BE2C (cell line): ENCODE measurements around the gene GZMM.
"Not testable (repeated sequence)": the region's sequence is repeated elsewhere in the genome, so short reads cannot be mapped to it uniquely, and the experiment has no call there.

Experiments used
- DNase-seq: peaks from one replicate; pipeline ENCODE4 v3.0.0-alpha.2; 2020
- H3K27me3 ChIP-seq: fragments of 250-450 bp; sonication (Bioruptor Pico); 2 replicates; pipeline ENCODE4 v1.5.1; 2020; ENCODE audit warnings: mild to moderate bottlenecking
- H3K36me3 ChIP-seq: fragments of 250-450 bp; sonication (Bioruptor Pico); 2 replicates; pipeline ENCODE4 v1.5.1; 2020; ENCODE audit warnings: mild to moderate bottlenecking
- H3K4me1 ChIP-seq: fragments of 250-450 bp; sonication (Bioruptor Pico); 2 replicates; pipeline ENCODE4 v1.5.1; 2020
- H3K4me3 ChIP-seq: 2 replicates; pipeline ENCODE4 v1.5.1; 2011; ENCODE audit warnings: low read depth, low read length
- H3K9me3 ChIP-seq: fragments of 250-450 bp; sonication (Bioruptor Pico); 2 replicates; pipeline ENCODE4 v1.5.1; 2020
- CTCF ChIP-seq: IDR thresholded peaks from 2 replicates; pipeline ENCODE4 v1.5.1; 2012; ENCODE audit warnings: mild to moderate bottlenecking, low read depth, low read length

Gene GZMM

GRCh38 chr19:582497-583197 is 38.8 kb downstream of the GZMM start:
- DNase-seq: no peak
- TF ChIP-seq CTCF: no peak
- Histone ChIP-seq H3K27me3 (no peaks in the 10 kb centered on the region), H3K4me3 (no peak overlapping the region), H3K9me3 (no peaks in the 10 kb centered on the region), H3K36me3 (peaks cover 46% of the 10 kb centered on the region), H3K4me1 (no peaks in the 10 kb centered on the region)

GRCh38 chr19:583198-583967 is 39.5 kb downstream of the GZMM start:
- no peak for DNase-seq
- H3K36me3 ChIP-seq: peaks cover 39% of the 10 kb centered on the region
- H3K4me3 ChIP-seq: no peak overlapping the region
- TF ChIP-seq CTCF: no peak
- H3K4me1 ChIP-seq: peaks cover 2% of the 10 kb centered on the region
- H3K27me3 ChIP-seq: no peaks in the 10 kb centered on the region
- H3K9me3 ChIP-seq: no peaks in the 10 kb centered on the region

GRCh38 chr19:583968-584239 is 40.1 kb downstream of the GZMM start:
- no peak for TF ChIP-seq CTCF
- Histone ChIP-seq H3K27me3 (no peaks in the 10 kb centered on the region), H3K9me3 (no peaks in the 10 kb centered on the region), H3K36me3 (peaks cover 38% of the 10 kb centered on the region), H3K4me3 (no peak overlapping the region), H3K4me1 (peaks cover 7% of the 10 kb centered on the region)
- DNase-seq: no peak

GRCh38 chr19:584240-585001 is 40.6 kb downstream of the GZMM start:
- Histone ChIP-seq H3K4me1 (peaks cover 12% of the 10 kb centered on the region), H3K9me3 (no peaks in the 10 kb centered on the region), H3K36me3 (peaks cover 33% of the 10 kb centered on the region), H3K4me3 (no peak overlapping the region), H3K27me3 (no peaks in the 10 kb centered on the region)
- DNase-seq: peak; percentile 89
- peak; percentile 93 for TF ChIP-seq CTCF

GRCh38 chr19:585146-585545 is 41.3 kb downstream of the GZMM start:
- not testable (repeated sequence) for DNase-seq, H3K9me3 ChIP-seq
- H3K4me1 ChIP-seq: peaks cover 12% of the 10 kb centered on the region

GRCh38 chr19:585551-586110 is 41.8 kb downstream of the GZMM start:
- H3K36me3 ChIP-seq: peaks cover 22% of the 10 kb centered on the region
- H3K4me3 ChIP-seq: no peak overlapping the region
- H3K27me3 ChIP-seq: no peaks in the 10 kb centered on the region
- DNase-seq: no peak
- peaks cover 12% of the 10 kb centered on the region for H3K4me1 ChIP-seq
- no peak for TF ChIP-seq CTCF
- H3K9me3 ChIP-seq: no peaks in the 10 kb centered on the region

More at GRCh38 chr19:585146-585545, 41.3 kb downstream of the GZMM start:
- not testable (repeated sequence) for H3K27me3 ChIP-seq, H3K4me3 ChIP-seq
- H3K36me3 ChIP-seq: peaks cover 25% of the 10 kb centered on the region
